ENCODE measurements around the gene HNRNPH1. TPM values are rescaled to one million over a fixed set of nuclear protein-coding genes. Genes with fewer than 3 reads are reported as not detected.

HNRNPH1 gene
- total RNA-seq, 1 donor from 2014 or later, result 325 TPM

GRCh38 chr5:179595916-179596315 lies 27.6 kb downstream of the HNRNPH1 start:
- DNase-seq (ENCODE audit: low read depth), result no peak
- no peak for TF ChIP-seq CTCF (IDR thresholded peaks at IDR 0.05; ENCODE audit: insufficient read depth, low read length, poor library complexity, severe bottlenecking)
- Histone ChIP-seq H3K36me3 (ENCODE audit: control insufficient read depth, insufficient read depth, low read length) (peaks cover 6% of the 10 kb centered on the region), H3K4me3 (ENCODE audit: low read depth, low read length) (no peak overlapping the region), H3K27me3 (ENCODE audit: control insufficient read depth, insufficient read depth, low read length) (no peaks in the 10 kb centered on the region)

DNA sequence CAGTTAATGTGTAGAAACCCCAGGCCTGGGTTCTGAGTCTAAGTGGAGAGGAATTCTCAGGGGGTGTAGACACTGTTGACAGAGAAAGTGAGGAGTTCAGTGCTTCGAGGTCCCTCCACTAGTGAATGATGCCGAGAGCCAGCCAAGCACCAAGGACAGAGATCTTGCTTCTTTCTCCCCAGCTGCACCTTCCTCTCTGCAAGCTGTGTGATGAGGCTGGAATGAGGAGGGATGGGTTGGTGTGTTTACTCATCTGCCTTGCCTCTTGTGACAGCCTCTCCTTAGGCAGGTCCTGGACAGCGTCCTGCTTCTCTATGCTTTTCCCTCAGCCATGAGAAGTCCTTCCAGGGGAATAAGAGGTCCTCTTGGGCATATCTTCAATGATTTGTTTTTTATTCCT lies 35.3 kb downstream of the HNRNPH1 start:
- DNase-seq (ENCODE audit: low read depth), result no peak
- TF ChIP-seq CTCF (IDR thresholded peaks at IDR 0.05; ENCODE audit: insufficient read depth, low read length, poor library complexity, severe bottlenecking), result no peak
- no peak overlapping the region for H3K4me3 ChIP-seq (ENCODE audit: low read depth, low read length)
- peaks cover 4% of the 10 kb centered on the region for H3K36me3 ChIP-seq (ENCODE audit: control insufficient read depth, insufficient read depth, low read length)
- H3K27me3 ChIP-seq (ENCODE audit: control insufficient read depth, insufficient read depth, low read length), result no peaks in the 10 kb centered on the region

DNA sequence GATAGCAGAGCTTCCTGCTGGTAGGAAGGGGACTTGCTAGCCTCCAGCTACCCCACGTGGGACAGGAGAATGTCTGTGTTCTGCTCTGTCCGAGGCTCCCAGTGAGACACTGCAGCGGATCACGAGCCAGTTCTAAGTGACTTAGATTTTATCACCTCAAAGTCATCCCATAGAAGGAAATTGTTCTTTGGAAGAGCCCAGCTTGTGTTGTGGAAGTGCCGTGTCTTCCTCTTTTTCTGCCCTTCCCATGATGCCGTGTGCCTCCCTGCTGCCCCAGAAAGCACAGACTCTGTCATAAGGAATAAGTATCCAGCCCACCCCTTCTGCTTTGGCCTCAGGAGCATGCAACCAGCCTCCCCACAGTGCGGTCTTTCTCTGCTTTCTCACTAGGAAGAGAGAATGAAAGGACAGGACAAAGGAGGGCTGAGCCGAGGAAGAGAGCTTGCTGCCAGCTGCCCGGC lies 37.5 kb downstream of the HNRNPH1 start:
- Histone ChIP-seq H3K4me3 (ENCODE audit: low read depth, low read length) (no peak overlapping the region), H3K36me3 (ENCODE audit: control insufficient read depth, insufficient read depth, low read length) (peaks cover 2% of the 10 kb centered on the region), H3K27me3 (ENCODE audit: control insufficient read depth, insufficient read depth, low read length) (no peaks in the 10 kb centered on the region)
- TF ChIP-seq CTCF (IDR thresholded peaks at IDR 0.05; ENCODE audit: insufficient read depth, low read length, poor library complexity, severe bottlenecking), result no peak
- DNase-seq (ENCODE audit: low read depth), result no peak

GRCh38 chr5:179577286-179577960 lies 46.0 kb downstream of the HNRNPH1 start:
- DNase-seq (ENCODE audit: low read depth), result no peak
- Histone ChIP-seq H3K36me3 (ENCODE audit: control insufficient read depth, insufficient read depth, low read length) (no peaks in the 10 kb centered on the region), H3K27me3 (ENCODE audit: control insufficient read depth, insufficient read depth, low read length) (no peaks in the 10 kb centered on the region), H3K4me3 (ENCODE audit: low read depth, low read length) (no peak overlapping the region)
- TF ChIP-seq CTCF (IDR thresholded peaks at IDR 0.05; ENCODE audit: insufficient read depth, low read length, poor library complexity, severe bottlenecking), result no peak

DNA sequence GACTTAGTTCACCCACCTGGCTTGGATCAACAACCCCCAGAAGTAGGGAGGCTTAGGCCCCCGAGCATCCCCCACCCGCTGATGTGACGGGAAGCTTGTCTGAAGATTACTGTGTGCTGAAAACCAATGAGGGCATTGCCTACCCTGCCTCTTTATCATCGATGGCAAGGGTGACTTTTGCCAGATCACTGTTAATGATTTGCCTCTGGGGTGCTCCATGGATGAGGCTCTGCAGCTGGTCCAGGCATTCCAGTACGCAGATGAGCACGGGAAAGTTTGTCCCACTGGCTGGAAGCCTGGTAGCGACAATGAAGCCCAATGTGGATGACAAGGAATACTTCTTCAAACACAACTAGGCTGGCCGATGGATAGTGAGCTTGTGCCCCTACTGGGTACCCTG lies 51.1 kb downstream of the HNRNPH1 start:
- no peak overlapping the region for H3K4me3 ChIP-seq (ENCODE audit: low read depth, low read length)
- peaks cover 5% of the 10 kb centered on the region for H3K36me3 ChIP-seq (ENCODE audit: control insufficient read depth, insufficient read depth, low read length)
- H3K27me3 ChIP-seq (ENCODE audit: control insufficient read depth, insufficient read depth, low read length), result no peaks in the 10 kb centered on the region
- DNase-seq (ENCODE audit: low read depth), result no peak
- TF ChIP-seq CTCF (IDR thresholded peaks at IDR 0.05; ENCODE audit: insufficient read depth, low read length, poor library complexity, severe bottlenecking), result no peak

- Histone ChIP-seq H3K27me3 (ENCODE audit: control insufficient read depth, insufficient read depth, low read length) (no peaks in the 10 kb centered on the region), H3K36me3 (ENCODE audit: control insufficient read depth, insufficient read depth, low read length) (peaks cover 5% of the 10 kb centered on the region), H3K4me3 (ENCODE audit: low read depth, low read length) (no peak overlapping the region)
- TF ChIP-seq CTCF (IDR thresholded peaks at IDR 0.05; ENCODE audit: insufficient read depth, low read length, poor library complexity, severe bottlenecking), result no peak
- DNase-seq (ENCODE audit: low read depth), result no peak
These were observed 54.8 kb downstream of the HNRNPH1 start for GRCh38 chr5:179568721-179569120.

All from kidney epithelial cell (primary cell).